ENCODE results near the gene RELN.

GRCh38 chr7:103551016-103551415, 438.4 kb downstream of the RELN start:
- TF ChIP-seq CTCF (IDR thresholded peaks at IDR 0.05) (no peak), ZFX (IDR thresholded peaks at IDR 0.05; ENCODE audit: borderline replicate concordance) (no peak)

Measured in 22Rv1 (cell line).